GM21737 (cell line): Measurements from ENCODE around the gene DNAI1.
"Not testable (repeated sequence)": the region's sequence is repeated elsewhere in the genome, so short reads cannot be mapped to it uniquely, and the experiment has no call there.

Experiments used
- ATAC-seq: cut with Tn5 transposase; IDR thresholded peaks from one replicate; pipeline ENCODE4 v1.9.1; 2021; ENCODE audit warnings: mild to moderate bottlenecking, moderate library complexity; ENCODE audit not compliant: unreplicated experiment

The DNAI1 gene

DNA sequence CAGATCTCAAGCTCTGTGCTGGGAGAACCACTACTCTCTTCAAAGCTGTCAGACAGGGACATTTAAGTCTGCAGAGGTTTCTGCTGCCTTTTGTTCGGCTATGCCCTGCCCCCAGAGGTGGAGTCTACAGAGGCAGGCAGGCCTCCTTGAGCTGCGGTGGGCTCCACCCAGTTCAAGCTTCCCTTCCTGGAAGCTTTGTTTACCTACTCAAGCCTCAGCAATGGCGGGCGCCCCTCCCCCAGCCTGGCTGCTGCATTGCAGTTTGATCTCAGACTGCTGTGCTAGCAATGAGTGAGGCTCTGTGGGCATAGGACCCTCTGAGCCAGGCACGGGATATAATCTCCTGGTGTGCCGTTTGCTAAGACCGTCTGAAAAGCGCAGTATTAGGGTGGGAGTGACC, 73.4 kb downstream of the DNAI1 start:
- not testable (repeated sequence) for ATAC-seq

DNA sequence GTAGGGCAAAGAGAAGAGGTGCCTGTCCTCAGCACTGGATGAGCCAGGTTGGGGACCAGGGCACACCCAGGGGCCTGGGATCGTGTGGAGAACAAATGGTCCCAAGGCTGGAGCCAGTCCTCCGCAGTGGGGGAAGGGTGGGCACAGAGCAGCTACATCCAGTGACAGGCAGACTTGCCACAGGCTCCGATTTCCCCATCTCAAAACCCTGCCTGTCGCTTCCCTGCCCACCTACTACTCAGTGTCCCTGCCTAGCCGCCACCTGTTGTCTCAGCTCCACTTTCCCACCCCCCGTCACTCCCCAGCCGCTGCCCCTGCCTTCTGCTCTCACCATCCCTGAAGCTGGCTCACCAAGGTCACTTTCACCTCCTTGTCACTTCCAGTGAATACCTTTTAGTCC, 78.1 kb downstream of the DNAI1 start:
- ATAC-seq: no peak

DNA sequence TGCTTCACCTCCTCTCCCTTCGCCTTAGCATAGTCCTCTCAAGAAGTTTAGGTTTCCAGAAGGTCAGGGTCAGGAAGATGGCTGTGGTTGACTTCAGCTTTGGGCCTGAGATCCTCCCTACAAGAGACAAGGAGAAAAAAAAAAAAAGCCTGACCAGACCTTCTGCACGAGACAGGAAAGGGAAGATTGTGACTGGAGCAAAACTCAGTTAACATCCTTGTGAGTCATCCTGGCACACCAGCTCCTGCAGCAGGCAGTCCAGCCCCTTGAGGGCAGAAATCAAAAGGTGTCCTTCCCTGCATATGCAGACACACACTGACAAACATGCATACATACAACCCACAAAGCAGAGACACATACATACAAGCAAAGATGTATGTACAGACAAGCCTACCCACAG, 82.2 kb downstream of the DNAI1 start:
- no peak for ATAC-seq

DNA sequence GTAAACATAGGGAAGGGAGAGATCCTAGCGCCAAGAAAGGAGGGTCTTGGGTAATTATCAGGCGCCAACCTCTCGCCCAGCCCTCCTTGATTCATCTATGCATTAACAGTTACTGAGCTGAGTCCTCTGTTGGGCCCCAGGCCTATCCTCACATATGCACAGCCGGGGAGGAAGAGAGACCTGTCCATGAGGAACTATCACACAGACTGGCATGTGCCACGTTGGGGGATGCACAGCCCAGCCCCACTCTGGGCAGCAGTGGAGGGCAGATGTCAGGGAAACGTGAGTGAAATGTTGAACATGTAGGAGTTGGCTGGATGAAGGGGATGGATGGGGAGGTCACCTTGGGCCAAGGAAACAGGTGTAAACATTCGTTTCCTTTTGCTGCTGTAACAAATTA, 82.9 kb downstream of the DNAI1 start:
- ATAC-seq: no peak

DNA sequence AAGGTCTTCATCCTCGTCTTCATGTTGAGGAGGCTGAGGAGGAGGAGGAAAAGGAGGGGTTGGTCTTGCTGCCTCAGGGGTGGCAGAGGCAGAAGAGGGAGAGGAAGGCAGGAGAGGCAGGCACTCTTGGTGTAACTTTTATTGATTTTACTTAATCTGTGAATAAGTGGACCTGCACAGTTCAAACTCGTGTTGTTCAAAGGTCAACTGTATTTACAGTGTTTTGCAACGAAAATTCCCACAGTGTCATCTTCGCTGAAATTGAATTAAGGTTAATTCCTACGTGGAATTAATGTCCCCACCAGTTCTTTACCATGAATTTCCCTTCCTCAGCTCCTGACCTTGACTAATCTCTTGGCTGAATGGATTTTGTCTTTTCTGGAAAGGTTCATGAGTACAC, 85.4 kb downstream of the DNAI1 start:
- ATAC-seq: no peak

DNA sequence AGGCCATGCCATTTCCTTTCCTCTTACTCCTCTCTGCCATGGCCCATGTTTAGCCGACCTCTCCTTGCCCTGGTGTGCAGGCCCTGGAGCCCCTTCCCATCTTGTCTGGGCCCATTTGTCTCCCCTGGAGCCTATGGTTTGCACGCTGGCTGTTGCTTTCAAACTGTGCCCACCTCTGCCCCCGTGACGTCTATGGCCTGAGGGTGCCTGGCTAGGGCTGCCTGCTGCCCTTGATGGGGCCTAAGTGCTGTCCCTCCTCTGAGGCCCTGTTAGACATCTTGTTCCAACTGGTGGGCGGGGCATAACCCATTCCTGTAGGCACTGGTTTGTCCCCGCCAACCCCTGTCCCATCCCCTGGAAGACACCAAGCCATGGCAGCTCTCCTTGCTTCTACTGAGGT, 86.9 kb downstream of the DNAI1 start:
- no peak for ATAC-seq

DNA sequence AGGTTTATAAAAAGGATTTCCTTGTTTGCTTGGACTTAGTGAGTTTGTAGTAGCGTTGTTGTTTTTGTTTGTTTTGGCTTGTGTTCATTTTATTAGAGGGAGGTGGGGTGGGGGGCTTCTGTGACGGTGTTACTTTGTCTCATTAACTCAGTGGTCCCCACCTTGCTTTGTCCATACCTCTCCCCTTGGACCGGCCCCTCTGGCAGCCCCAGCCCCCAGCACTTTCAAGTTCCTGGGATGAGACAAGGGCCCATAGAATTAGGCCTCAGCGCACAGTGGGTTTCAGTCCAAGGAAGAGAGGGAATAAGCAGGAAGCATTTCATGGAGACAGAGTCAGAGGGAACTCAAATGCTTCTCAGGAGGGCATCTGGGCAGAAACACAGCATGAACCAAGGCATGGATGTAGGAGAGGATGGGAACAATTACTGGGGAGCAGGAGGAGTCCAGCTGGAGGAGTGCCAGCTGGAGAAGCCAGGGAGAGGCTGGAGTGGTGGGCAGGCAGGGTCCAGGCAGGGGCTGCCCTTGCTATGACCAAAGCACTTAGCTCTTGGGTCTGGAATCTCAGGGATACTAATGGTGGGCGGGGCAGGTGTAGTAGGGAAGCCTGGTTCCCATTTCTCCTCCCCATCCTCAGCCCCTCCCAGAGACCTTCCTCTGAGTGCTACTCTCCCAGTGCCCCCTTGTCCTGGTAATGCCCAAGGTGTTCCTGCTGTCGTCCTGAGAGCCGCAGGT, 87.7 kb downstream of the DNAI1 start:
- ATAC-seq: no peak

DNA sequence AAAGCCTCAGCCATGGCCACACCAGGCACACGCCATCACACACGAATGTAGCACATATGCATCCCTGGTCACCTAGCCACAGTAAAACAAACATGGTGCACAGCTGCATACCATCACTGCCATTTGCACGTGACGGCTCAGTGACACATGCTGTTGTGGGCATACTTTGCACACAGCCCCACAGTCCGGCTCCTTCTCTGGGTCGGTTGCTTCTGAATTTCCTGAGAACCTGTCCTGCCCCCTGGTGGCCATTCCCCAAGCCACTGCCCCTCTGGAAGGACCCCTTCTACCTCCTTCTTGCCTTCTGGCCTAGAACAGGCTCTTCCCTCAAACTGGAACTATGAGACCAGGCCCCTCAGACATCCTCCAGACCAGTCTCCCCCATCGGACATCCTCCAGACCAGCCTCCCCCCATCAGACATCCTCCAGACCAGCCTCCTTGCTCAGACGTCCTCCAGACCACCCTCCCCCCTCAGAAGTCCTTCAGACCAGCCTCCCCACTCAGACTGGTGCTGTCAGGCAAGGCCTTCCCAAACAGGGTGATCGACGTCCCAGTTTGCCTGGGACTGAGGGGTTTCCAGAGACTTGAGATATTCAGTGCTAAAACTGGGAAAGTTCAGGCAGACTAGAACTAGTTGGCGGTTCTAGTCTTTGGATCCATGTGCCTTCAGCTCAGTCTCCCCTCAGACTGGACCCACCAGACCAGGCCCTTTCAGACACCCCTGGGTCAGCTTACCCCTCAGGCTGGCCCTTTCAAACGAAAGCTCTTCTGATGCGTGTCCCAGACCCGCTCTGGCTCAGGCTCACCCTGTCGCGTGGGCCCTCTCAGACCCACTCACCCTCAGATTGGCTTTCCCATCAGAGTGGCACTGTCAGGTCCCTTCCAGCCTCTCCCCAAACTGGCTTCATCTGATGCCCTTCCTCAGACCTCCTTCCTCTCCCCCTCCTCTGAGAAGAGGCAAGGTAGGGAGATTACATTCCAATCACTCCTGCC, 88.5 kb downstream of the DNAI1 start:
- no peak for ATAC-seq

DNA sequence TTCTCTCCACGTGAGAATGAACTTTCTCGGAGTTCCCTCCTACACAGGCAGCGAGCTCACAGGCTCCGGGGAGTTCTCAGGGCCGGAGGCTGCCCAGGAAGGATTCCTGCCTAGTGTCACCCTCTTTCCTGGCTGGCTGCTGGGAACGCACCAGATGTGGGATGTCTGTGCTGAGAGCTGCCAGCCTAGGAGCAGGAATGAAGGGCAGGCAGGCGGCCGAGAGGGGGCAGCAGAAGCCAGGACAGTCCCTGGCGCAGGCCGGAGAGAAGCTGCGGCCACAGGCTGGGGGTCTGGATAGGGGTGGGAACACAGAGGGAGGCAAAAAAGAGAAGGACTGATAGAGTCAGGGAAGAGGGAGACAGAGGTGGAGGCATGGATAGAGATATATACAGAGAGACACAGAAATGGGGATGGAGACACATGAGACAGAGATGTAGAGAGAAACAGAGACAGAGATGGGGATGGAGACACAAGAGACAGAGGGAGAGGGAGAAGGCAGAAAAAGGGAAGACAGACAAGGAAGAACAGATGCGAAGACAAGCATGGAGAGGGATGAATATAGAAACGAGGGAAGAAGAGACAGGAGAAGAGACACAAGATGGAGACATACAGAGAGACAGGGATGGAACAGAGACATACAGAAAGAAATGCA, 89.5 kb downstream of the DNAI1 start:
- no peak for ATAC-seq

DNA sequence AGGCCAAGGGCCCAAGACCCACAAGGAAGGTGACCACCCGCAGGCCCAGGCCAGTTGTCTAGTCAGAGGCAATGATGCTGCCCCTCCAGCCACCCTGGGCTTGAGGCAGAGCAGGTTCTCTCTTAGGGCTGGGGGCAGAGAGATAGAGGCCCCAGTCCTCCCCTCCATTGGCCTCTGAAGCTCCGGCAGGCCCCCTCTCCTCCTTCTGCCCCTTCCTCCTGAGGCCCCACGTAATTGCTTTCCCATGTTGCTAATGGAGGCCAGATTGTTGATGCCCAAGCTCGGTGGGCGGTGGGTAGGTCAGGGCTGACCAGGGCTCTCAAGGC, 90.8 kb downstream of the DNAI1 start:
- no peak for ATAC-seq

DNA sequence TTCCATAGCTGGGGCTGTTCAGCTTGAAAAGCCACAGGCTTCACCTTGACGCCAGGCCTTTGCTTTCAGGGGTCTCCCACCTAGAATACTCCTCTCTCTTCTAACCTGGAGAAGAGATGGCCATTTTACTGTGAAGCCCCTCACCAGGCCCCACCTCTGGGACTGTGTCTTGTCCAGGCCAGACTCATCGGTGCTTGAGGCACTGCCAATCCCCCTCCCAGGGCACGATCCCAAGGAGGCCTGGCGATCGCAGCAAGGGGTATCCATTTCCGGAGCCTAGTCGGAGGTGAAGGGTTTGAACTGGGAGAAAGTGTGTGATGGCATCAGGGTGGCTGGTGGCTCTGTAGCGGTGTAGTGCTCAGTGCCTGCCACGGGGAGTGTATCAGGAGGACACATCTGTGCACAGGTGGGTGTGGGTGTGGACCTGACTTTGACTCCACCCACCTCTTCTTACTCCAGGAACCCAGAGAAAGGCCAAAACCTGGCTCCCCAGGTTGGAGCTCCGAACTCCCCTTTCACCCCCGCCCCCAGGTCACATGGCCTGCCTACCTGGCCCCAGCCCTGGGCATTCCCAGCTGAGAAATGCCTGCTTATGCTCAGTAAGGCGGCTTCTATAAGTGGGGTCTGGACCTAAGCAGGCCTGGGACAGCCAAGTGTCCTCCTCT, 91.5 kb downstream of the DNAI1 start:
- no peak for ATAC-seq

DNA sequence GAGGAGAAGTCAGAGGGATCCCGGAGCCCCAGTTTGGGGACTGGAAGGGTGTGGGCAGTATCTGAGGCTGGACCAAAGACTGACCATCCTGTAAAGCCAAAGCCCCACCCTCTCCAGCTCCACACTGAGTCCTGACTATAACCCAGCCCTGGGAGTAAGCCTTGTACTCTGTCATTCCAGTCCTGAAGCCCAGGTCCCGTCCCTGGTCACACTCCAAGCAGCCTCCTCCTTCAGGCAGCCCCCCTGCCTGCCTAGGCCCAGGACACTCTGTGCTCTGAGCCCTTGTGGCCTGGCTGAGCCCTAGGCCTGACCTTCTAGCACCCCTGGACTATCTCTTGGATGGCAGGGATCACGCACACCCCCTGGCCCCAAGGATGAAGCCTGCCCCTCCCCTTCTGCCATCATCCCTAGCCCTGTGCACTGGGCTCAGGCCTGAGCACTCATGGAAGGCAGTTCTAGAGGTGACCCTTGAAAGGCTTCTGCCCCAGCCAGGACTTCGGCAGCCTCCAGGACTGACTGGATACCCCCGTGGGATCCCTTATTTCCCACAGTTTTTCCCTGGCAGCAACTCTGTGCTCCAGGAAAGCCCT, 92.2 kb downstream of the DNAI1 start:
- no peak for ATAC-seq

DNA sequence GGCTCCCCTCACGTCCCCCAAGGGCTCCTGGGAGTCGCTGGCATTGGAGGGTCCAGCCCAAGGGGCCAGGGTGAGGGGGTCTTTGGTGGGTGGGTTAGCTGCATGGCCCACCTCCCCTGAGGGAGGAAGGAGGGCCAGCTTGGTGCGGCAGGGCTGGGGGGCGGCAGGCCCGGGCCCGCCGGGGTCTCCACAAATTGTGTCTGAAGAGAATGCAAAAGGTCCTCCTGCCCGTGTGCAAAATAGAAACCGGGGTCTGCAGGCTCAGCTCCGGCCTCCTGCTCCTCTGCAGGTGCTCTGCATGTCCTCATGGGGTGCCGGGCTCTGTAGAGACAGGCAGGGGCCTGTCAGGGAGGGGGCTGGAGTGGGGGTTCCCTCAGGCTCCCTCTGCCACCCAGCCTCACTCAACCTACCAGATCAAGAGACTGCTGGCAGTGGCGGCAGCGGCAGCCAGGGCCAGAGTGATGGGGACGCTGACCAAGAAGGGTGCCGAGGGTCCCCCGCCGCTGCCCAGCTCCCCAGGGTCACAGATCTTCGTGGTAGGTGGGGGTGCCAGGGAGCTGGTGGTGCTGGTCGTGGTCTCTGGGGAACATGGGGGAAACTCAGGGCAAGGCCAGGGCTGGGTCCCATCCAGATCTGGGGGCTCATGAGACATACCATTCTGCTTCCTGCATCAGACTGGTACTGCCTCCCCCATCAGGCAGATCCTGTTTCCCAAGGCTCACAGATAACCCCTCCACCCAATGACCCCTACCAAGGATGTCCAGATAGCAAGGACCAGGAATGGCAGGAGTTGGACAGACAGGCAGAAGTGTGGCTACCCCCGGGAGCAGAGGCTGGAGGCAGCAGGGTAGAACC, 93.4 kb downstream of the DNAI1 start:
- no peak for ATAC-seq

DNA sequence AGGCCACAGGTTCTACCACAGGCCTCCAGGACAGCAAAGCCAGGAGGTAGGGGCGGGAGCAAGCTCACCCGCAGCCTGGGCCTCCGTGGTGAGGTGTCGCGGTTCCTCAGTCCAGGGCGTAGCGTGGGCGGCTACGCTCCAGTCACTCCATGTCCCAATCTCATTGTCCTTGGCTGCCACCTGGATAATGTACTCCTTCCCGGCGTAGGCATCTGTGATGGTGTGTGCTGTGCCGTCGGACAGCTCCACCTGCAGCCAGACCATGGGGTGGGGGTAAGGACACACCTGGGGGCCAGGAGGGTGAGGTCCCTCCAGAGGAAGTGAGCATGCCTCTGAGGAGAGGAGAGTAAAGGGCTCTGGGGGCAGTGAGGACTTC, 94.0 kb downstream of the DNAI1 start:
- ATAC-seq: no peak

DNA sequence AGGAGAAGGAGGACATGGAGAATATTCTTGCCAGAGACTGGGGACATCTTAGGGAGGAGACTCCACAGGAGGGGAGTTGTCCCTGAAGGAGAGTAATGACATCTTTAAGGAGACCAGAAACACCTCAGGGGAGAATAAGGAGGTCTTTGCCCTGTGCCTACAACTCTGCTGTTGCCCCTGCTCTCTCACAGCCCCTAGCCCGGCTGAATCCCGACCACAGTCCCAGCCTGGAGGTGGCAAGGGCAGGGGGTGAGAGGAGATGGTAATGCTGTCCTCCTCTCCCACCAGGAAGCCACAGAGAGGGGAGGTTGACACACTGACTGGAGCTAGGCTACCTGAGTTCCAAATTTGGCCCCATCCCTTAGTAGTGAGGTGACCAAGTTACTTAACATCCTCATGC, 94.4 kb downstream of the DNAI1 start:
- no peak for ATAC-seq

DNA sequence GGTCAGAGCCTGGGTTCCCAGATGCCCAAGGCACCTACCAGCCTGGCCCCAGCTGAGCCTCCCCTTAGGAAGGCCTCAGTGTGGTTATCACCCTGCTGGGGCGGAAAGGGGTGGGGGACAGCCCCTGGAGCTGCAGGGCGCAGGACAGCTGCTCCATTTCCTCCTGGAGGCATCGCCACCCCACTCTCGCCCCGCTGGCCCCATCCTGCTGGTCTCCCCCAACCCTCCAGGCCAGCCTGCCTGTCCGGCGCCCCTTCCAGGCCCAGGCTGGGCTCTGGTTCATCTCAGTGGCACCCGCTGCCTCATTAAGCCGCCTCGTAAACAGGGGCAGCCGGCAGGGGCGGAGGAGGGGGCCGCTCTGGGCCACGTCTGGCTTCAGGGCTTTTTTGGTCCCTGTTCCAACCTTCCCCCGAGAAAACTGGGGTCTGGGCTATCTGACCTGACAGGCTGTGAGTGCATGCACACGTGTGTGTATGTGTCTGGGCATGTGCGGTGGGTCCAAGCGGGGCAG, 95.0 kb downstream of the DNAI1 start:
- ATAC-seq: no peak

DNA sequence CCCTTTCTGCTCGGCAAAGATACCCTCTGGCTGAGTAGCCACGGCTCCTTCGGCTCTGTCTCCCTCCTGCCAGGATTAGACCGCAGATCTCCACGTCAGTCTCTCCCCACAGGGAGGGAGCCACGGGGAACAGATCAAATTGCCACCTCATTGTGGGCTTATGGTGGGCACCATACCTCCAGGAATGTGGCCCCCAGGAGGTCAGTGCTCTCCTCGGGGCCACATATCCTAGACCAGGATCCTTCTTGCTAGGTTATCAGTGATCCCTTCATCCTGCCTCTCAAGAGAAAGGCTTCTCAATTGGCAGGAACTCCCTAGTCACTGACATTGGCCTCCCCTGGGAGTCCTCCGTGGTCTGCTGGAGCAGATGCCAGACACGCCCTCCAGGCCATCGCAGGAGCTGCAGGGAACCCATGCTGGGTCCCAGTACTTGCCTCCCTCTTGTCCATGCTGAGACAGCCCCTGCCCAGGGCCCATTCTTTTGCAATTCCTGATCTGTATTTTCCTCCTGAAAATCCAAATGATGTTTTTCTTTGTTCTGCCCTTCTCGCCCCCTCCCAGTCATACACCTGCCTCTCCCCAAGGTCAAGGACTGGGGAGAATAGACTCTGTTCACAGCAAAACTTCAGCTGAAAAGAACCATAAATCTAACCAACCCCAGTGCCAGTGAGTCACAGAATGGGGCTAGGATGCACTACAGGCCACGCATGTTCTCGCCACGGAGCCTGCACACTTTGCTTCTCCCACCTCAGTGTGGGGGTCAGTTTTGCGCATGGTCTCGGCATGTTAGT, 95.8 kb downstream of the DNAI1 start:
- ATAC-seq: no peak

DNA sequence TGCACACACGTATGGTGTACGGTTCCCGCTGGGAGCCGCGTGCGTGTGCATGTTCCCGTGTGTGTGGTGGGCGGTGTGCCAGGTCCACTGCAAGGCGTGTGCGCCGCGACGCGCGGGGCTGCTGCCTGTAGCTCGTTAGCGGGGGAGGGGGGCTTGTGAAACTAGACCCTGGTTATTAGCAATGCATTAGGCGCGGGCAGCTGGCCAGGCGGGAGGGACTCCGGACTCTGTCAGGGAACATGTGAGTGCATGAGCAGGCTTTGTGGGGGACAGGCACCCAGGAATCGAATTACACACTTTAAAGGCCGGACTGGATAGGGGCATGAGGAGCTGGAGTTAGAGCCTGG, 96.4 kb downstream of the DNAI1 start:
- ATAC-seq: no peak

DNA sequence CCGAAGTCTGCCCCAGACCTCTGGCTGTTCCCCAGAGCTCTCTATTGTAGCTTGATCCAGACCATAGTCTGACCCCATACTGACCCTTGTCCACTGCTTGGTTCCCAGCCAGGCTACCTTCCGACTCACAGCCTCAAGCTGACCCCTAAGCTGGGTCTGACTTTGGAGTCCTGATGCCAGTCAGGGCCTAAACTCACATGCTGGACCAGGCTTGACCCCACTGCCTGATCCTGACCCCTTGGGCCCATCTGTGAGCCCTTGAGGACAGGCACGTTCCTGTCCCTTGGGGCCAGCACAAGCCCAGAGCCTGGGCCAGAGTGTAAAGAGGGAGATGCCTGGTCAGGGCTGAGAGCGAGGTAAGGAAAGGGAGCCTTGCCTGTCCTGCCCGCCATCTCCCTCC, 96.9 kb downstream of the DNAI1 start:
- ATAC-seq: no peak
